GM18861 (cell line): ENCODE measurements around the gene ELAVL1.

Experiments
- ATAC-seq: cut with Tn5 transposase; IDR thresholded peaks from one replicate; pipeline ENCODE4 v1.9.1; 2021; ENCODE audit not compliant: unreplicated experiment

ELAVL1 gene

DNA sequence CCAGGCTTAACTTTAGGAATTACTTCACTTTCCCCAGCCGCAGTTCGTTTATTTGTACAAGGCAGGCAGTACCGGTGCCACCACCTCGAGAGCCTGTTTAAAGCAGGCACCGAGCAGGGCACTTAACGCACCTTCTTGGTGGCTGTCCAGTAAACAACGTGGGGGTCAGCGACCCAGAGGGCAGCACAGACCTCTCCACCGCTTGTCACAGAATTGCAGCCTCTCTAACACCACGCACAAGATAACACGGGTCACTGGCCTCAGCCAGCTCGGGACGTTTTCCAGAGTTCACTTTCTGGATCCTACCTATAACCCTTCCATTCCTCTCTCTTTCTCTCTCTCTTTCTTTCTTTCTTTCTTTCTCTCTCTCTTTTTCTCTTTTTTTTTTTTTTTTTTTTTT, 16.8 kb upstream of the ELAVL1 start:
- no peak for ATAC-seq

DNA sequence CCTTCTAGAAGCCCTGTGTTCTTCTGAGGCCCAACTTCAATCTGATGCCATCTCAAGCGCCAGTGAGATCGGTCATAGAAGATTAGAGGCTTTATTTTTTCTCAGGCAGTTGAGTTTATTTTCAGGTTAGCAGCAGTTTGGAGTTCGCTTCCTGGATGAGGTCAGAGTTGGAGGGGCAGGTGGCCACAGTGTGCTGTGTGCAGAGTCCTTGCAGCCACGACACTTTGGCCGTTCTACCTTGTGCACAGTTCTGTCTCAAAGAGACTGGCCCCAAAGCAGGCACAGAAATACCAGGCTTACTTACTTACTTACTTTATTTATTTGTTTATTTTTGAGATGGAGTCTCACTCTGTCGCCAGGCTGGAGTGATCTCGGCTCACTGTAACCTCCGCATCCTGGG, 15.9 kb upstream of the ELAVL1 start:
- ATAC-seq: no peak

DNA sequence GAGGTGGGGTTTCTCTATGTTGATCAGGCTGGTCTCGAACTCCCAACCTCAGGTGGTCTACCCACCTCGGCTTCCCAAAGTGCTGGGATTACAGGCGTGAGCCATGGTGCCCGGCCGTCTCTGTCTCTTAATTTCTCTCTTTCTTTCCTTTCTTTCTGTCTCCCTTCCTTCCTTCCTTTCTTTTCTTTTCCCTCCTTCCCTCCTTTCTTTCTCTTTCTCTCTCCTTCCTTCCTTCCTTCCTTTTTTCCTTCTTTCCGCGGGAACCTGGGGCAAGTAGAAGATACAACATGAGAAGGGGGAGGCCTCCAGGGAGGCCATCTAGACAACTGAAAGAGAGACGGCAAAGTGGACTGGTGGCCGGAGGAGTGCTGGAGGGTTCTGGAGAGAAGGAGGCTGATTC, 15.2 kb upstream of the ELAVL1 start:
- ATAC-seq: no peak

DNA sequence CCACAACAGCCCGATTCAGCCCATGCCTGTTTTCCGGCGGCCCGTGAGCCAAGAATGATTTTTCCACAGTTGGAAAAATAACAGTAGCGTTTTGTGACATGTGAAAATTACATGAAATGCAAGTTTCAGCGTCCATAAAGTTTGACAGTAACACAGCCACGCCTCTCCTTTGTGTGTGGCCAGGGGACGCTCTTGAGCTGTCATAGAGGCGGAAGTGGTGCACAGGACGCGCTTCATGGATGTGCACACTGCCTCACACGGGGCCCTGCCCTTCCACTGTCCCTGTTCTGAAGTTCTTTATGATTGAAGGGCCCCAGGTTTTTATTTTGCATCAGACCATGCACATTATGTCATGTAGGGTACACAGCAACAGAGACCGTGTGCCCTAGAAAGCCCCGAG, 12.4 kb upstream of the ELAVL1 start:
- ATAC-seq: no peak

DNA sequence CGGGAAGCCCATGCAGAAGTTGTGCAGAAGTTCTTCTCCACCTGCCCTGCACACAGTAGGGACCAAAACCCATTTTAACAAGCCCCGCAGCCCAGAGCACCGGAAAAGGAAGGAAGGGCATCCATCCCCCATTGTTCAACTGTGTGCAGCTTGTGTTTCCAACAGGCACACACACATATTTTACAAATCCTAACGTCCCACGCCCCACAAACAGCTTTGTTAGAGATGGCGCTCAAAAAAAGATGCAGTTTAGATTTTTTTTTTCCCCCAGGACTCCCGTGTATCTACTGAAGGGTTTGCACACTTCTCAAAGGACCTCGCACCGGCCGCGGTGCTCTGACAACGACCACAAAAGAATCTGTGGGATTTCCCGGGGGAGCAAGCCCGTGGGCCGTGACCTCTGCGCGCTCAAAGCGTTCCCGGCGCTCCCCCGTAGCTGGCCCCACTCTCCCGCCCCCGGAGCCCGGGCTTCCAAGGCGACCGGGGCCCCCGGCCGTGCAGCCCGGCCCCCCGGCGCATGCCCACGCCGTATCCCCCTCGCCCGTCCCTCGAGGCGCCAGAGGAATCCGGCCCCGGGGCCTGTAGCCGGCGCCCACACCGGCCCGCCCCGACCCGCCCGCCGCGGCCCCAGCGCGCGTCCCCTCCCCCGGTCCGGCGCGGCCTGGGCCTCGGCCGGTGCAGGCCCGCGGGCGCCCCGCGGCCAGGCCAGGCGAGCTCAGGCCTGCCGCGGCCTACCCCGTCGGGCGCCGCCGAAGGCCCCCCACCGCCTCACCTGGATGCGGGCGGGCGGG, 523 bp downstream of the ELAVL1 start:
- peak; percentile 13 for ATAC-seq

DNA sequence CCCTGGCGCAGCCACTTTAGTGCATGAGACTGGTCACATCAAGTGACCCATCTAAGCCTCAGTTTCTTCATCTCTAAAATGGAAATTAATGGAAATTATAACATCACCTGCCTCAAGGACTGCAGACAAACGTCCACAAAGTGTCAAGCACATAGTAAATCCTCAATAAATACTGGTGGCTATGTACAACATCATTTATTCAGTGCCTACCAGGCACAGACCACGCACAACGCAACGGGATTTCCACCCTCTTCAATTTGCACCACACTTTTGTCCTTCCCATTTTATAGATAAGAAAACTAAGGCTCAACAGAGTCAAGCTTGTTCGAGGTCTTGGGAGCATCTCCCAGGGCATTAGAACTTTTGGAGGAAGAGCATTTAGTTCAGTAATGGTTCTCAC, 1.4 kb downstream of the ELAVL1 start:
- ATAC-seq: no peak

DNA sequence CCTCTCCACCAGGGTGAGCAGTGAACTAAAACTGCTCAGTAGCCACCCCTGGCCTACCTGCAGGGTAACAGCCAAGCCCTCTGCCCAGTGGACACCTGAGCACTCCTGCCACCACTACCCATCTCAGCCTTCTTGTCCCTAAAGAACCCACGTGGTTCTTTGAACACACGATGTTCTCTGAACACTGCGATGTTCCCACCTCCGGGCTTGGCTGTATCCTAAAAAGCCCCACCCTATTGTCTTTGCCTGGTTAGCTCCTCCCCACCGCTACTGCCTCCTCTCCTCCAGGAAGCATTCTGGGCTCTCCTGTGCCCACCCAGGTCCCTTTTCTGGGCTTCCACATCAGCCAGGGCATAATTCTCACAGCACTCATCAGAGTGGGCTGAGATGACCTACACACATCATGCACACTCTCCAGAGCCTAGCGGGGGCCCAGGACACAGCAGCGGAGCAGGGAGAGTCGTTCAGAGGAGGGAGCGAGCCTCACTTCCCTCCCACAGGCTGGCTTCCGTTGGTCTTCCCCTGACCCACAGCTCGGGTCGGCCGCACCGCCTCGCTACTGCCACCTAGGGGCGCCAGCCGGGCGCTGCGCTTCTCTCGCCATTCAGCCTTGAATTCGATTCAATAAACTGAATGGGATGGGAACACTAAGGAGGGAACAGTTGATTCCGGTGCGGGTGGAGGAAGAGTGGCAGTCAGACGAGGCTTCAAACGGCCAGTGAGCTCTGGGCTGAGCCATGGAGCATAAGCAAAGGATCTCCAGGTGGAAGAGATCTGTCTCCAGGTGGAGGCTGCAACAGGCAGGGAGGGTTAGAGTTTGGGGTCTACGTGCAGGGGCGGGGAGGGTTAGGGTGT, 3.2 kb downstream of the ELAVL1 start:
- peak; percentile 37 for ATAC-seq

DNA sequence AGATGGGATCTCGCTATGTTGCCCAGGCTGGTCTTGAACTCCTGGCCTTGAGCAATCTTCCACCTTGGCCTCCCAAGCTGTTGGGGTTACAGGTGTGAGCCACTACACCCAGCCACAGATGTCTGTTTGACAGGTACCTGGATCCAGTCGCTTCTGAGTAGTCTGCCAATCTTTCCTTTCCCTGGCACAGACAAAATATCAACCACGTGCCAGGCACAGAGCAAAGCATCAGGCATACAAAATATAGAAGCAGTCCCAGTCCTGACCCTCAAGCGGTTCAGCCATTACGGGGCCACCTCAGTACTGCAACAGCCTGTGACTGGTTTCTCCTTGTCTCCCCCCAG, 3.8 kb downstream of the ELAVL1 start:
- ATAC-seq: no peak

DNA sequence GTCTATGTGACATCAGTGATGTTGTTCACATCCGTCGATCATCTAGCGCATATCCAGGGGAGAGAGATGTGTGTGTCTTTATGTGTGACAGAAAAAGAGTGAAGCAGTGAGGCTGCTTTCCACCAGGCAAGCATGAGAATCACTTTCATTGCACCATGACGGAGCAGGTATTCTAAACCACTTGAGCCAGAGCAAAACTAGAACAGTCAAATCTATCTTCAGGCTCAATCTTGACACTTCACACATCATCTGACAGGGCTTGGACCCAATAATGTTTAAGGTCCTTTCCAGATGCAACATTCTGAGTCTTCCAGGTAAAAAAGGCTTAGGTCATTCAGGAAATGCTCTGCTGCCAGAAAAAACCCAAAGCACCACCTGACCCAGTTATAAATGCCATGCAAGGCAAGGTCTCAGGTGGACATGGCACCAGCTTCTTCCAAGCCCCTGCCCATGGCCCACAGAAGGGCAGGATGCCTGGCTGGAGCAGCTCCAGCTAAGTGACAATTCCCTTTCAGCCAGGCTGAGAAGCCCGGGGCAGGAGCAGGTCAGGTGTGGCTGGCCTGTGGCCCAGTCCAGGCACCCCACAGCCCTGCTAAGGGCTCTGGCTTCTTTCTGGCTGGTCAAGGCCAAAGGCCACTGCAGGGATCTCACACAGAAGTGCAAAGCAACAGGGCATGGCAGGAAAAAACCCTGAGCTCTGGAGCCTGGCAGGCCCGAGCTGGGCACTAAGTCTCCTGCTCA, 5.0 kb downstream of the ELAVL1 start:
- no peak for ATAC-seq

DNA sequence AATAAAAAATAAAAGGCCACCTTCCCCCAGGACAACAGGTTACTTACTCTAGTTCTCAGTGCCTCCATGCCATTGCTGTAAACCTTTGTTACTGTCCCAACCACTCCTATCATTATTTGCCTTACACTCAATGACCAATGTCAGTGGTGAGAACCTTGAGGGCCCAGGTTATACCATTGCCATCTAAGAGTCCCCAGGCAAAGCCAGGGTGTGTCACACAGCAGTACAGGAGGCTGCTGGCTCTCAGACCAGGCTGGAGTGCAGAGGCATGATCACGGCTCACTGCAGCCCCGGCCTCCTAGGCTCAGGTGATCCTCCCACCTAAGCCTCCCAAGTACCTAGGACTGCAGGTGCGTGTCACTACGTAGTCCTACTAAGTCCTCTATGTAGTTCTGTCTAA, 6.1 kb downstream of the ELAVL1 start:
- no peak for ATAC-seq

DNA sequence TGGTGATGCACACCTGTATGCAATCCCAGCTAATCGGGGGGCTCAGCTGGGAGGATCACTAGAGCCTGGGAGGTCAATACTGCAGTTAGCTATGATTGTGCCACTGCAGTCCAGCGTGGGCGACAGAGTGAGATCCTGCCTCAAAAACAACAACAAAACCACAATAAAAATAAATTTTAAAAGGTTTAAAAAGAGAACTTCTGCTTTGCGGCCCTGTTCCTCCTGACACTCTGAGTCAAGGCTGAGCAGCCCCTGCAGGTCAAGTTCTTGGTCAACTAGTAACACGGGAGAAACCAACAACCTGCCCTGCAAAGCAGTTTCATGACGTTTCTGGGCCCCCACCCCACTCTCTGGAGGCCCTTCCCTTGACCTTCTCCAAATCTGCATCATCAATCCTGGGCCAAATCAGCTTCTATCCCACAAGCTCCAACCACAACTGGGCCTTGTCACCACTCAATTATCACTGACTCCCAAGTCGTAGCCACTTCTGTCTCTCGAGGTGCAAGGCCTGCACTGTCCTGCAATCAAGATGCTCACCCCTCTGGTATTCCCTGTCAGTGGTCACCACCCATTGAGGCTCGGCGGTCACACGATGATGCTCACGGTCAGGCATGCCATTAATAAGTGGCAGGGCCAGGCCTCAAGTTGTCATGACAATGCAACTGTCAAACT, 7.5 kb downstream of the ELAVL1 start:
- ATAC-seq: no peak

DNA sequence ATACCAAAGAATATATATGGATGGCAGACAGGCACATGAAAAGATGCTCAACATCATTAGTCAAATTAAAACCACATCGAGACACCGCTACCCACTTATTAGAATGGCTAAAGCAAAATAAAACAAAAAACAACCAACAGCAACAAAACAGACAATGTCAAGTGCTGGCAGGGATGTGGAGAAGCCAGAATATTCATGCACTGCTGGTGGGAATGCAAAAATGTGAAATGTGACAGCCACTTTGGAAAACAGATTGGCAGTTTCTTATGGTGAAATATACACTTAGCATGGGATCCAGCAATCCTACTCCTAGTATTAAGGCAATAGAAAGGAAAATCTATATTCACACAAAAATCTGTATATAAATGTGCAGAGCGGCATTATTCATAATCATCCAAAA, 8.6 kb downstream of the ELAVL1 start:
- no peak for ATAC-seq

DNA sequence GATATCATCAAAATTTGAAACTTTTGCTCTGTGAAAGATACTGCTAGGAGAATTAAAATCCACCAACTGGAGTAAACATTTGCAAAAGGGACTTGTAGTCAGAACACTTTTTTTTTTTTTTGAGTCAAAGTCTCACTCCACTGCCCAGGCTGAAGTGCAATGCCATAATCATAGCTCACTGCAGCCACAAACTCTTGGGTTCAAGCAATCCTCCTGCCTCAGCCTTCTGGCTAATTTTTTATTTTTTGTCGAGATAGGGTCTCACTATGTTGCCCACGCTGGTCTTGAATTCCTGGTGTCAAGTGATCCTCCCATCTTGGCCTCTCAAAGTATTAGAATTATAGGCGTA, 9.7 kb downstream of the ELAVL1 start:
- no peak for ATAC-seq

DNA sequence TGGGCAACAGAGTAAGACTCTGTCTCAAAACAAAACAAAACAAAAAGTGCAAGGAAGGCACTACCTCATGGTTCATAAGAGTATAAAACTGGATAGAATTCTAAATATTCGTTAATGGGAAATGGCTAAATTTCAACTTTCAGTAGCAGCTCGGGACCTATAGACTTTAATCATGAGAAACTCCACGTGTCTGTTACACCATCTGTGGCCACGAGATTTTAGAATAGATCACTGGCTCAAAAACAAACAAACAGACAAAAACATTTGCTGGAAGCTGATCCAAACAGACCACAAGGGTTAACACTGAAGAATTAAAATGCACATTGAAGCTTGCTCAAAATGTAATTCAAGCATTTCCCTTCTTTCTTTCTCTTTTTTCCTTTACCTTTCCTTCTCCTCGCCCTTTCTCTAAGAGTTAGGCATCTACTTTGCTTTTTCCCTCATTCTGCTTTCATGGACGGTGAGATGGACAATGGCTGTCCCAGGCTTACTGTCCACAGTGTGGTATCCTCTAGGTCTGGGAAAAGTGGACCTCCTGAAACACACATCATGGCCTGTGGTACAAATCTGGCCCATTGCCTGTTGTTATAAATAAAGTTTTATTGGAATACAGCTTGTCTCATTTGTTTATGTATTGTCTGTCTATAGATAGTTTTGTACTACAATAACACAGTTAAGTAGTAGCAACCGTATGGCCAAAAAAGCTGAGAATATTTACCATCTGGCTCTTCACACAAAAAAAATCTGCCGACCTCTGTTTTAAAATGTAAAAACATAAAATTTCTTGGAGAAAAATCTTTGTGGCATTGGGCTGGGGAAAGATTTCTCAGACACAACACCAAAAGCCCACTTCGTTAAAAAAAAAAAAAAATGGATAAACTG, 10.3 kb downstream of the ELAVL1 start:
- ATAC-seq: no peak

DNA sequence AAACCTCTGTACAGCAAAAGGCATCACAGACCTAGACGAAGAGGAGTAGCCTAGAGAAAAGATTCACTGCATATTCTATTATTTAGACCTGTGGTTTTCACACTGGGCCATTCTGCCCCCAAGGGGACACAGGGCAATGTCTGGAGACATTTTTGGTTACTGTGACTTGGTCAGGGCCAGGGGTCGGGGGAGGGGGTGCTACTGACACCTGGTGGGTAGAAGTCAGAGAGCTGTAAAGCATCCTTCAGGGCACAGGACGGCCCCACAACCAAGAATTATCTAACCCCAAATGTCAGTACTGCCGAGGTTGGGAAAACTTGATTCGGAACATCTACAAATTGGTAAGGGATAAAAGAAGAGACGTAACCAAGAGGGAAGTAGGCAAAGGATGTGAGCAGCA, 11.3 kb downstream of the ELAVL1 start:
- ATAC-seq: no peak

DNA sequence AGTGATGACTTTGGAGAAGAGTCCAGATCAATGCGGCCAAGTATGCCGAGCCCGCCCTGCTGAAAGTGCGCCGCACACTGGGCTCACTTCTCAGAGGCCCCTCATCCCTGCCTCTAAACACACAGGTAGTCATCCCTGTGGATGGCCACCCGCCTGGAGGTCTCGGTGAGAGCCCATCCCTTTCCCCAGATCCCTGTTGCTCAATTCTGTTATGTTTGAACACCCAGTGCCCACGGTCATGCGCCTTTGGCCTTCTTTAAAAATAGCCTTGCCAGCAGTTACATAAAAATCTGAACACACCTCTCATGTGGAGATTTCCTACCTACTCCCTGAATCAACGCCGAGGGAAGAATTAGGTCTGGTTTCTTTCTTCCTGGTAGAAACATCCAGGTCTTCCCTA, 11.9 kb downstream of the ELAVL1 start:
- ATAC-seq: no peak

DNA sequence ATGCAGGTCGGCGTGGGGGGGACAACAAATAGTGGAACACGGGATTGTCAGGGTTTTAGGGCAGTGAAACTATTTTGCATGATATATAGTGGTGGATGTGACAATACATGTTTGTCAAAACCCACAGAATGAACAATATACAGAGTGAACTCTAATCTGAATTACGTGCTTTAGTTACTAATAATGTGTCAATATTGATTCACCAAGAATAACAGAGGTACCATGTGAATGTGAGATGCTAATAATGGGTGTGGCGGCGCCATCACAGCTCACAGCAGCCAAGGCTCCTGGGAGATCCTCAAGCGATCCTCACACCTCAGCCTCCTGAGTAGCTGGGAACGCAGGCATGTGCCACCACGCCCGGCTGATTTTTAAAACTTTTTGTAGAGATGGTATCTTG, 12.9 kb downstream of the ELAVL1 start:
- no peak for ATAC-seq

DNA sequence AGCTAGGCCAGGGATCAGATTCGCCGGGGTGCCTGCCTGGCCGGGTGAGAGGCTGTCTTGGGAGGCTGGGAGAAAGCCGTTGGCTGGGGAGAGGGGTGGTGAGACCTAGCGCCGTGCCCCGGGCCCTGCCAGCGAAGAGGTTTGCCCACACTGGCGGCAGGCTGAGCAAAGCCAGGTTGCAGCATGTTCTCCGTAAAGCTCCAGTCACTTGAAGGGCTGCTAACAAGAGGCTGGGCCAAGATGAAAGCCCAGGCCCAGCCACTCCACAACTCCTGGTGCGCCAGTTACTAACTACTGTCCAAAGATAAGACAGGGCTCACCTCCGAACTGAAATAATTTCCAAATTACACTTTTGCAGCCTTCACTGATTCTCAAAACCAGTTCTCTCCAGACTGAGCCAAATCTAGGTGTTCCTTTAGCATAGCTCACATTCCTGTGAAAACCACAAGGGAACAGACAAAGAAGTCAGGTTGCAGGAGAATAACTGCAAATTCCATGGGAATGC, 16.3 kb downstream of the ELAVL1 start:
- no peak for ATAC-seq

DNA sequence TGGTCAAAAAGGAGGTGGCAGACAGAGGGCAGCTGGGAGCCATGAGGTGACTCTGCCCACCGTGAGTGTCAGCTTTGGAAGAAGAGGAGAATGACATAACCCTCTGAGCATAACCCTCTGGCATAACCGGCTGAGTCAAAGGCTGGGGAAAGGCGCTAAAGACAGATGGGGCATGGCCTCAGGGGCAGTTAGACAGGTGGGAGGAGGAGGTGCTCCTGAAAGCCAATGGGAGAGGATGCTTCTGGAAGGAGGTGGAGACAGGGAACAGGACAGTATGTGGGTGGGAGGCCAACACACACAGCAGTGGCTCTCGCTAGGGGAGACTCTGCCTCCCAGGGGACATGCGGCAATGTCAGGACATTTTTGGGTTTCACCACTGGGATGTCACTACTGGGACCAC, 17.1 kb downstream of the ELAVL1 start:
- no peak for ATAC-seq

DNA sequence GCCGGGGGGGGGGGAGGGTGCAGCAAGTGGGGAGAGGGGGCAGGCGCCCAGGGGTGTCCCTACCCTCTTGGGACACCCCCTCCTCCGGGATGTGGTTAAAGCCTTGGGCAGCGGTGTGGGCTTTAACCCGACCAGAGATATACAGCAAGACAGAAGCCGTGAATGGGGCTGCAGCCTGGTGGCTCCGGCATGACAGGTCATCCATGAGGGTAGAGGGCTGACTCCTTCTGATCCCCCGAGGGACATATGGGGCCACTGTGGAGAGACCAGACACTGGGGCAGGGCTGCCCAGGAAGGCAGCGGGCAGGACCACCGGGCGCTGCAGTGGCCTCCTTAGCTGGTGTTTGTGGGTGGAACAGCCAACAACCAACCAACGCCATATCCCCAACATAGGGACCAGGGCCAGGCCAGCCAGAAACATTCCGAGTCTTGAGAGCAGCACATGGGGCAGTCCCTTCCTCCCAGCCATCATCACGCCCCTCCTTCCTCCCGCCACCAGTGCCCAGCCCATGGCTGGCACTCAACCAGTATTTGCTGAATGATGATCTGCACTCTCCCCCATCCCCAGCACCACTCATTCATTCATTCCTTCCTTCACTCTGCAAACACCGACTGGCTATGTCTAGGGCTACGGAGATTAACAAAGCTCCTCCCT, 18.2 kb downstream of the ELAVL1 start:
- ATAC-seq: no peak
